SW480 (cell line): ENCODE results near the gene NIPAL4.

Experiments used
- DNase-seq: peaks from one replicate; pipeline ENCODE4 v3.0.0-alpha.2; 2016; ENCODE audit warnings: low spot score

Gene NIPAL4

GRCh38 chr5:157516626-157517325 is 56.8 kb downstream of the NIPAL4 start:
- DNase-seq = no peak

GRCh38 chr5:157518963-157519362 is 59.0 kb downstream of the NIPAL4 start:
- DNase-seq = no peak

GRCh38 chr5:157519579-157520253 is 59.7 kb downstream of the NIPAL4 start:
- DNase-seq = no peak

DNA sequence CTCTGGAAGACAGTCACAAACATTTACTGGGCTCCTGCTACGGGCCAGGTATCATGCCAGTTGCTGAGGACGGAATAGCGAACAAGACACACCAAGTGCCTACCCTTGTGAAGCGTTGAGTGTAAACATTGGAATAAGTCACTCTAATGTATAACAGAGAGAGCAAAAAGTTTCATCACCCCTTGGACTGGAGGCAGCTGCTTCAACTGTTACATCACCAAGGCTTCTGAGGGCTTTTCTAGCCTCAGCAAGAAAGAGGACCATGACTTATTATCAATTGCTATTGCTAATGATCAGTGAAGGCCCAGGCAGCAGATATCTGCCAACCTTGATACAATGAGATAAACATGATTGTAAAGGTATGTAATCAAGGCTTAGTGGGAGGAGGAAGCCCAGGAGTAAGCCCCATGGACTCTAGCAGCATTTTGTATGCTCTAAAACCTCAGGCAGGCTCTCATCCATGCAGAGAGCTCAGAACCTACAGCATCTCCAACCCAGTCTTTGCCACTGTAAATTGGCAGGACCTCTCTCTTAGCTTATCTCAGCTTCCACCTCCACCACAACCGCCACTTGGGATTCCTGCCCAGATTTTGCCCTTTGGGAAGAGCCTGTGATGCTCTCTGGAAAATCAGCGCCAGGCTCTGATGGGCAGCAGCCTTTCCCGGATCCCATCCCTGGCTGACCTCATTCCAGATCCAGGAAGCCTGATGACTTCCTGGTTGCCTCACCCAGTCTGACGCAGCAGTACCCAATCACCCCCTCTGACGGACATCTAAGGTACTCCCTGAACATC is 61.1 kb downstream of the NIPAL4 start:
- peak; percentile 40 for DNase-seq

GRCh38 chr5:157521704-157522029 is 61.7 kb downstream of the NIPAL4 start:
- no peak for DNase-seq

- DNase-seq = no peak
Measured at GRCh38 chr5:157523976-157524375, 64.0 kb downstream of the NIPAL4 start.
